Vagina (tissue), 2 donors: ENCODE measurements around the gene SYCE3. TPM values are rescaled to one million over a fixed set of nuclear protein-coding genes. Genes with fewer than 3 reads are reported as not detected.

ENCODE experiments used
- DNase-seq, 2 donors: peaks; one replicate each; pipeline ENCODE4 v3.0.0-alpha.2; 2017; ENCODE audit errors: extremely low spot score in 2 of 2
- H3K27ac ChIP-seq: fragments of 200-600 bp; sonication (generic); one replicate; pipeline ENCODE4 v1.5.1; 2019
- H3K27me3 ChIP-seq: fragments of 200-600 bp; sonication (generic); one replicate; pipeline ENCODE4 v1.5.1; 2019
- H3K36me3 ChIP-seq, 2 donors: fragments of 200-600 bp; sonication (generic); one replicate each; pipeline ENCODE4 v1.5.1; 2017 to 2019
- H3K4me1 ChIP-seq: fragments of 200-600 bp; sonication (generic); one replicate; pipeline ENCODE4 v1.5.1; 2019
- H3K4me3 ChIP-seq, 2 donors: fragments of 200-600 bp; sonication (generic); 1 replicate in 1 of 2; 2 replicates in 1 of 2; pipeline ENCODE4 v1.5.1; 2016 to 2019
- H3K9me3 ChIP-seq: fragments of 200-600 bp; sonication (generic); one replicate; pipeline ENCODE4 v1.5.1; 2019
- CTCF ChIP-seq, 3 experiments: fragments of 450-650 bp in 2 of 3; fragments of 200-600 bp in 1 of 3; sonication (generic) in 1 of 3; IDR thresholded peaks; one replicate each; pipeline ENCODE4 v1.5.1; 2017 to 2019; ENCODE audit warnings: antibody characterized with exemption in 3 of 3, mild to moderate bottlenecking in 2 of 3, moderate library complexity in 2 of 3
- POLR2A ChIP-seq, 2 donors: fragments of 450-650 bp; IDR thresholded peaks; one replicate each; pipeline ENCODE4 v1.6.1; 2017; ENCODE audit warnings: antibody characterized with exemption in 2 of 2, mild to moderate bottlenecking in 2 of 2, moderate library complexity in 2 of 2
- POLR2AphosphoS5 ChIP-seq, 2 donors: sonication (generic); formaldehyde crosslinking; IDR thresholded peaks; one replicate each; pipeline ENCODE4 v1.9.0; 2017; ENCODE audit warnings: antibody characterized with exemption in 2 of 2, mild to moderate bottlenecking in 2 of 2, low read depth in 1 of 2; ENCODE audit not compliant: insufficient read depth in 1 of 2
- intact Hi-C: fragments of 100-400 bp; cut with DNase I; formaldehyde crosslinking; loops from one replicate; pipeline ENCODE4 v1.15.1; 2023
- total RNA-seq: library from RNA; depleted of rRNA; stranded (reverse); fragments of >200 nt; gene quantifications from one replicate; pipeline ENCODE4 v1.2.3, GENCODE V29; 2016

The SYCE3 gene
- total RNA-seq, 1 donor from 2014 or later = not detected

- Histone ChIP-seq H3K36me3 (peaks cover 0 to 31% of the 10 kb centered on the region in 2 donors), H3K9me3 (no peaks in the 10 kb centered on the region), H3K4me1 (peaks cover 35% of the 10 kb centered on the region), H3K27me3 (no peaks in the 10 kb centered on the region), H3K4me3 (no peak overlapping the region), H3K27ac (no peak overlapping the region)
- no peak for TF ChIP-seq CTCF (IDR thresholded peaks at IDR 0.05)
- no peak for TF ChIP-seq POLR2A (IDR thresholded peaks at IDR 0.05)
- TF ChIP-seq POLR2AphosphoS5 (IDR thresholded peaks at IDR 0.05; ENCODE audit: insufficient read depth in 1 of 2, low read depth in 1 of 2) = no peak
- DNase-seq = no peak
- intact Hi-C loops = no loop called here
Observed at GRCh38 chr22:50503475-50504145, 59.1 kb downstream of the SYCE3 start.

DNA sequence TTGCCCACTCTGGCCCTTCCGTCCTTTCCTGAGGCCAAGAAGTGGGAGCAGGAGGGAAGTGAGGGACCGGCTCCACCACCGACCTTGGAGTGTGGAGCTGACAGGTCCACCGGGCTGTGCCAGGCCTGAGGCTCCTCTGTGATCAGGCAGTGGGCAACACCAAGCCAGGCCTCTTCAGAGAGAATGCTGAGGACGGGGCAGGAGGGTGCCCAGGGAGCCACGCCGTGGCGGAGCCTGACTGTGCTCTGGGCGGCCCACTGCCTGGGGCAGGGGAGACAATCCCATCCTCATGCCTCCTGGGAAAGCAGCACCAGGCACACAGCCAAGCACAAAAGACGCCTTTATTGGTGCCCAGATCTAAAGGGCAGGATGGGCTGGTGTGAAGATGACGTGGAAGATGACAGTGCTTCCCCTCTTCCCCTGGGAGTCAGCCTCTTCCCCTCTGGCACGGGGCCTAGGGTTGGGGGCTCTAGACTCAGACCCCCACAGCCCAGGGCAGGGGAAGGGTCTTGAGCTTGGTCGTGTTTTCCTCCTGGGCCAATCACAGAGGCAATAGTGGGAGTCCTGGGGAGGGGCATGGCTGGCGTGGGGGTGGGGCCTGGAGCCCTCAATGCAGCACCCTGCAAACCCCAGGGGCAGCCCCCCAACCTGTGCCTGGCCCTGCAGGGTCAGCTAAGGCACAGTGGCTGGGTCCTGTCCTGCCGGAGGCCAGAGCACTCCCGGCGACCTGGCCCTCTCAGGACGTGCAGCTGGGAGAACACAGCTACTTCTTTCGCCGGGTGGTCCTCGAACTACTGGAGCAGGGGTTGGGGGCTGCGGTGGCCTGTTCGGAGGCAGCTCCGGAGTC is 59.9 kb downstream of the SYCE3 start:
- peaks cover 39% of the 10 kb centered on the region for H3K4me1 ChIP-seq
- peaks cover 0 to 31% of the 10 kb centered on the region in 2 donors for H3K36me3 ChIP-seq
- TF ChIP-seq POLR2AphosphoS5 (IDR thresholded peaks at IDR 0.05; ENCODE audit: insufficient read depth in 1 of 2, low read depth in 1 of 2) = no peak
- TF ChIP-seq CTCF (IDR thresholded peaks at IDR 0.05) = no peak
- no peak for TF ChIP-seq POLR2A (IDR thresholded peaks at IDR 0.05)
- DNase-seq = no peak
- no peaks in the 10 kb centered on the region for H3K27me3 ChIP-seq
- intact Hi-C loops = no loop called here
- no peak overlapping the region for H3K4me3 ChIP-seq
- H3K9me3 ChIP-seq = no peaks in the 10 kb centered on the region
- H3K27ac ChIP-seq = no peak overlapping the region

DNA sequence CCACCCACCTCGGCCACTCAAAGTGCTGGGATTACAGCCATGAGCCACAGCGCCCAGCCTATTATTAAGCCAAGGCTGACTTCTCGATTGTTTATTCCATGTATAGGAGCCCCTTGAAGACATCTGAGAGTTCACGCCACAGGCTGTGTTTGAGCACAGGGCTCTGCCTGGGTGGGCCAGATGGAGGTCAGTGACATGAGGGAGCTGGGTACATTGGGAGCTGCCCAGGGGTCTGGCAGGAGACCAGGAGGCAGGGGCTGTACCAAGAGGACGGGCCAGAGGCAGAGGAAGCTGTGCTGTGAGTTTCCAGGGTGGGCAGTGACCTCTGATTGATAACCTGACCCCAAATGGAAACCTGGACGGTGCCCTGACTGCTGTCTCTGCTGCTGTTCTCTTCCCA is 60.6 kb downstream of the SYCE3 start:
- no peak overlapping the region for H3K27ac ChIP-seq
- no peaks in the 10 kb centered on the region for H3K27me3 ChIP-seq
- peaks cover 38% of the 10 kb centered on the region for H3K4me1 ChIP-seq
- no peak for DNase-seq
- H3K9me3 ChIP-seq = no peaks in the 10 kb centered on the region
- intact Hi-C loops = no loop called here
- peaks cover 0 to 31% of the 10 kb centered on the region in 2 donors for H3K36me3 ChIP-seq
- no peak overlapping the region for H3K4me3 ChIP-seq
- TF ChIP-seq CTCF (IDR thresholded peaks at IDR 0.05) = no peak
- no peak for TF ChIP-seq POLR2A (IDR thresholded peaks at IDR 0.05)
- no peak for TF ChIP-seq POLR2AphosphoS5 (IDR thresholded peaks at IDR 0.05; ENCODE audit: insufficient read depth in 1 of 2, low read depth in 1 of 2)

Other genes with a start within 250 kb of the SYCE3 start
- 2.7 TPM for gene DENND6B, start 235.9 kb downstream of the SYCE3 start, total RNA-seq
- gene PPP6R2, start 219.6 kb downstream of the SYCE3 start, total RNA-seq = 49.1 TPM
- gene SBF1, start 87.9 kb downstream of the SYCE3 start, total RNA-seq = 37.3 TPM
- not detected for gene ADM2, start 81.4 kb downstream of the SYCE3 start, total RNA-seq
- not detected for gene MIOX, start 76.1 kb downstream of the SYCE3 start, total RNA-seq
- 57.0 TPM for gene LMF2, start 55.2 kb downstream of the SYCE3 start, total RNA-seq
- 45.7 TPM for gene NCAPH2, start 54.7 kb downstream of the SYCE3 start, total RNA-seq
- gene SCO2, start 37.3 kb downstream of the SYCE3 start, total RNA-seq = 25.0 TPM
- gene TYMP, start 32.9 kb downstream of the SYCE3 start, total RNA-seq = 82.0 TPM
- 0.49 TPM for gene KLHDC7B, start 17.0 kb downstream of the SYCE3 start, total RNA-seq
- gene CPT1B, start 15.5 kb upstream of the SYCE3 start, total RNA-seq = 29.2 TPM
- 51.6 TPM for gene CHKB, start 19.9 kb upstream of the SYCE3 start, total RNA-seq
- gene MAPK8IP2, start 37.9 kb upstream of the SYCE3 start, total RNA-seq = 3.2 TPM
- gene ARSA, start 65.2 kb upstream of the SYCE3 start, total RNA-seq = 44.2 TPM
- 20.4 TPM for gene SHANK3, start 109.9 kb upstream of the SYCE3 start, total RNA-seq
- not detected for gene ACR, start 175.3 kb upstream of the SYCE3 start, total RNA-seq
- gene RABL2B, start 220.7 kb upstream of the SYCE3 start, total RNA-seq = 28.2 TPM